Keratinocyte (primary cell): Measurements from ENCODE around the gene MX2. TPM values are rescaled to one million over a fixed set of nuclear protein-coding genes. Genes with fewer than 3 reads are reported as not detected.

ENCODE experiments used
- DNase-seq: peaks from one replicate; pipeline ENCODE4 v3.0.0-alpha.2; 2011; ENCODE audit warnings: low read depth, missing footprints, low spot score
- FAIRE-seq: peaks from 2 replicates; lab custom pipeline; 2011; peaks lifted over from hg19 to GRCh38; lab: Jason Lieb, UNC
- H2AFZ ChIP-seq: 2 replicates; pipeline ENCODE4 v1.6.0; 2012; ENCODE audit warnings: low read length, control low read depth, inconsistent platforms; ENCODE audit not compliant: control insufficient read depth
- H3K27ac ChIP-seq: 2 replicates; pipeline ENCODE4 v1.5.1; 2011; ENCODE audit warnings: low read length; ENCODE audit not compliant: control insufficient read depth, insufficient read depth
- H3K27me3 ChIP-seq: 3 replicates; pipeline ENCODE4 v1.6.0; 2011; ENCODE audit warnings: low read length; ENCODE audit not compliant: control insufficient read depth, insufficient read depth; ENCODE audit errors: extremely low read depth
- H3K36me3 ChIP-seq, 2 experiments: 2 replicates in 1 of 2; 3 replicates in 1 of 2; pipeline ENCODE4 v1.5.1; 2011; ENCODE audit warnings: low read length in 2 of 2, mild to moderate bottlenecking in 1 of 2; ENCODE audit not compliant: control insufficient read depth in 2 of 2, insufficient read depth in 2 of 2; ENCODE audit errors: extremely low read depth in 1 of 2
- H3K4me1 ChIP-seq: 3 replicates; pipeline ENCODE4 v1.5.1; 2011; ENCODE audit warnings: low read length; ENCODE audit not compliant: control insufficient read depth, insufficient read depth; ENCODE audit errors: extremely low read depth
- H3K4me2 ChIP-seq: 3 replicates; pipeline ENCODE4 v1.6.0; 2011; ENCODE audit warnings: low read depth, low read length; ENCODE audit not compliant: control insufficient read depth, insufficient read depth; ENCODE audit errors: extremely low read depth
- H3K4me3 ChIP-seq, 3 experiments: fragments of 200-600 bp in 1 of 3; sonication (generic) in 1 of 3; 2 replicates in 2 of 3; 3 replicates in 1 of 3; pipeline ENCODE4 v1.5.1; 2011 to 2016; ENCODE audit warnings: low read length in 3 of 3, mild to moderate bottlenecking in 3 of 3, control low read depth in 2 of 3, inconsistent platforms in 1 of 3, low read depth in 1 of 3, mixed read lengths in 1 of 3, mixed run types in 1 of 3, moderate library complexity in 1 of 3; ENCODE audit not compliant: control insufficient read depth in 2 of 3, insufficient read depth in 2 of 3; ENCODE audit errors: extremely low read depth in 1 of 3
- H3K79me2 ChIP-seq: 2 replicates; pipeline ENCODE4 v1.6.0; 2012; ENCODE audit warnings: low read length; ENCODE audit not compliant: control insufficient read depth, insufficient read depth
- H3K9ac ChIP-seq: 3 replicates; pipeline ENCODE4 v1.6.0; 2011; ENCODE audit warnings: low read length; ENCODE audit not compliant: control insufficient read depth, insufficient read depth; ENCODE audit errors: extremely low read depth
- H3K9me1 ChIP-seq: 3 replicates; pipeline ENCODE4 v1.6.0; 2011; ENCODE audit warnings: low read length; ENCODE audit not compliant: control insufficient read depth, insufficient read depth; ENCODE audit errors: extremely low read depth
- H3K9me3 ChIP-seq: 2 replicates; pipeline ENCODE4 v1.5.1; 2012; ENCODE audit warnings: low read depth, low read length; ENCODE audit not compliant: control insufficient read depth
- H4K20me1 ChIP-seq: 3 replicates; pipeline ENCODE4 v1.6.0; 2011; ENCODE audit warnings: low read length; ENCODE audit not compliant: control insufficient read depth, insufficient read depth; ENCODE audit errors: extremely low read depth
- EZH2 ChIP-seq: IDR thresholded peaks from one replicate; pipeline ENCODE4 v1.6.1; 2012; ENCODE audit warnings: inconsistent platforms, mild to moderate bottlenecking, low read length, moderate library complexity
- dilution Hi-C: fragments of 300-500 bp; cut with MboI; formaldehyde crosslinking; loops from one replicate; pipeline ENCODE4 v1.7.0; 2020; ENCODE audit warnings: low sequenced_read_pairs; ENCODE audit not compliant: extremely low pct_ligation_motif_present
- polyA plus RNA-seq, 5 experiments: library from polyadenylated mRNA; depleted of rRNA in 3 of 5; stranded (reverse) in 3 of 5; stranded (forward) in 1 of 5; unstranded in 1 of 5; fragments of >200 nt; gene quantifications; 1 replicate in 1 of 5; 2 replicates in 3 of 5; 3 replicates in 1 of 5; pipeline versions ENCODE4 v1.2.1 to v1.2.3, GENCODE V29; 2011 to 2012; ENCODE audit warnings: missing spikeins in 2 of 5, low read depth in 1 of 5, low replicate concordance in 1 of 5
- TF ChIP-seq, protein P1 (sequence below), 3 experiments: IDR thresholded peaks in 1 of 3; conservative IDR thresholded peaks in 1 of 3; optimal IDR thresholded peaks in 1 of 3; 2 replicates in 2 of 3; 3 replicates in 1 of 3; pipeline versions ENCODE3 to v1.5.1; 2011; ENCODE audit warnings: low read length in 3 of 3, mild to moderate bottlenecking in 3 of 3, moderate library complexity in 2 of 3, control low read depth in 1 of 3, inconsistent platforms in 1 of 3; ENCODE audit not compliant: insufficient read depth in 2 of 3; ENCODE audit errors: extremely low read depth in 1 of 3

The MX2 gene
- polyA plus RNA-seq, 1 donor (not counting 4 experiments of a cell fraction or from before 2014, with no cell fraction given), result 7.1 TPM

GRCh38 chr21:41381731-41382130, 19.9 kb downstream of the MX2 start:
- Histone ChIP-seq H3K4me2 (no peak overlapping the region), H3K9me1 (no peaks in the 10 kb centered on the region), H4K20me1 (no peaks in the 10 kb centered on the region), H3K79me2 (no peaks in the 10 kb centered on the region), H3K9me3 (no peaks in the 10 kb centered on the region), H3K36me3 (no peaks in the 10 kb centered on the region), H3K4me1 (no peaks in the 10 kb centered on the region), H3K9ac (no peak overlapping the region), H2AFZ (no peak overlapping the region), H3K27me3 (peaks cover 21% of the 10 kb centered on the region), H3K4me3 (no peak overlapping the region), H3K27ac (no peak overlapping the region)
- FAIRE-seq, result no peak
- no peak for DNase-seq
- TF ChIP-seq, protein P1, sequence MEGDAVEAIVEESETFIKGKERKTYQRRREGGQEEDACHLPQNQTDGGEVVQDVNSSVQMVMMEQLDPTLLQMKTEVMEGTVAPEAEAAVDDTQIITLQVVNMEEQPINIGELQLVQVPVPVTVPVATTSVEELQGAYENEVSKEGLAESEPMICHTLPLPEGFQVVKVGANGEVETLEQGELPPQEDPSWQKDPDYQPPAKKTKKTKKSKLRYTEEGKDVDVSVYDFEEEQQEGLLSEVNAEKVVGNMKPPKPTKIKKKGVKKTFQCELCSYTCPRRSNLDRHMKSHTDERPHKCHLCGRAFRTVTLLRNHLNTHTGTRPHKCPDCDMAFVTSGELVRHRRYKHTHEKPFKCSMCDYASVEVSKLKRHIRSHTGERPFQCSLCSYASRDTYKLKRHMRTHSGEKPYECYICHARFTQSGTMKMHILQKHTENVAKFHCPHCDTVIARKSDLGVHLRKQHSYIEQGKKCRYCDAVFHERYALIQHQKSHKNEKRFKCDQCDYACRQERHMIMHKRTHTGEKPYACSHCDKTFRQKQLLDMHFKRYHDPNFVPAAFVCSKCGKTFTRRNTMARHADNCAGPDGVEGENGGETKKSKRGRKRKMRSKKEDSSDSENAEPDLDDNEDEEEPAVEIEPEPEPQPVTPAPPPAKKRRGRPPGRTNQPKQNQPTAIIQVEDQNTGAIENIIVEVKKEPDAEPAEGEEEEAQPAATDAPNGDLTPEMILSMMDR (optimal IDR thresholded peaks at IDR 0.05 in 1 of 3, IDR thresholded peaks at IDR 0.05 in 1 of 3, conservative IDR thresholded peaks at IDR 0.05 in 1 of 3; ENCODE audit: extremely low read depth in 1 of 3, insufficient read depth in 2 of 3, low read length in 3 of 3), result no peak
- TF ChIP-seq EZH2, result no peak
- dilution Hi-C loops, result no loop called here

DNA sequence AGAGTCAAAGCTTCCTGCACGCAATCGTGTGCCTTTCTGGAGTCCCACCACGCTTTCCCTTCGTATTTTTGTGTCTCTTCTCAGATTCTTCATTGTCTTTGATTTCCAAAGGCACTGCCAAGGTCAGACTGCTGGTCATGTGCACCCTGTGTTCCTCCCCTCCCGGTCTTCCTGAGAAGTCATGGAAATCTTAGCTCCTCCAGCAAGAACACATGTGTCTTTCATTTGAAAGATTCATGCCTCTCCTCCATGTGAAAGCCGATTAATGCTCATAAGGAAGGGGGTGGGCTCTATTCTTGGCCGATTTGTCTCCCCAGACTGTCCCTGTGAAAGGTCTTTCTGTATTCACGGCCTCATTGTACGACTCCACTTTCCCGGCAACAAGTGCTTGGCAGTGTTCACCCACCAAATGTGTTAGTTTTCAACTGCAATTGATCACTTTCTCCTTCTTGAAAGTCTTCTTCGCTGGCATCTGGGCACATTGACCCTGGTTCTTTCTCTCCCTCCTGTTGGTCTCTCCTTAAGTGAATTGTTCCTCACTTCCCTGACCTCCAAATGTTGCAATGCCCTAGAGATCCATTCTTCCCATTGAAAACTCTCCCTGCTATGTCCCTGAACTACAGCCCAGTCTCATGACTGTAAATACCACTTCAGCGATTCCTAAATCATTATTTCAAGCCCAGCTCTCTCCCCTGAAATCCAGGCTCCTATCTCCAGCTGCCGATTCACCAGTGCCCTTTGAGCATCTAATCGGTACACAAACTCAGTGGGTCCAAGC, 25.4 kb downstream of the MX2 start:
- dilution Hi-C loops, result no loop called here
- Histone ChIP-seq H3K9ac (no peak overlapping the region), H4K20me1 (no peaks in the 10 kb centered on the region), H3K9me1 (no peaks in the 10 kb centered on the region), H3K4me3 (no peak overlapping the region), H3K9me3 (no peaks in the 10 kb centered on the region), H3K36me3 (no peaks in the 10 kb centered on the region), H3K4me1 (no peaks in the 10 kb centered on the region), H2AFZ (no peak overlapping the region), H3K79me2 (no peaks in the 10 kb centered on the region), H3K27ac (no peak overlapping the region), H3K27me3 (peaks cover 4% of the 10 kb centered on the region), H3K4me2 (no peak overlapping the region)
- TF ChIP-seq, protein P1 (optimal IDR thresholded peaks at IDR 0.05 in 1 of 3, IDR thresholded peaks at IDR 0.05 in 1 of 3, conservative IDR thresholded peaks at IDR 0.05 in 1 of 3; ENCODE audit: extremely low read depth in 1 of 3, insufficient read depth in 2 of 3, low read length in 3 of 3), result no peak
- no peak for TF ChIP-seq EZH2
- DNase-seq (no peak), FAIRE-seq (no peak)
